Nephron progenitor cell (in vitro differentiated cells): ENCODE data around the gene SLC17A9.

Experiments
- DNase-seq: peaks from one replicate; pipeline ENCODE4 v3.0.0; 2021
- H3K27ac Mint-ChIP-seq: 2 replicates; pipeline ENCODE4 v1.8.0; 2021; ENCODE audit warnings: mild to moderate bottlenecking, moderate library complexity, mixed read lengths
- H3K27me3 Mint-ChIP-seq: 2 replicates; pipeline ENCODE4 v1.8.0; 2021; ENCODE audit warnings: mild to moderate bottlenecking, low read depth, mixed read lengths; ENCODE audit not compliant: poor library complexity
- H3K36me3 Mint-ChIP-seq: 2 replicates; pipeline ENCODE4 v1.8.0; 2021; ENCODE audit warnings: low read depth, mixed read lengths
- H3K4me1 Mint-ChIP-seq: 2 replicates; pipeline ENCODE4 v1.8.0; 2021; ENCODE audit warnings: mixed read lengths
- H3K4me3 Mint-ChIP-seq: 2 replicates; pipeline ENCODE4 v1.8.0; 2021; ENCODE audit warnings: mild to moderate bottlenecking, moderate library complexity, mixed read lengths
- H3K9me3 Mint-ChIP-seq: 2 replicates; pipeline ENCODE4 v1.8.0; 2021; ENCODE audit warnings: mild to moderate bottlenecking, moderate library complexity, mixed read lengths
- TF ChIP-seq, protein P1 (sequence below): fragments of 200-600 bp; sonication (generic); IDR thresholded peaks from 2 replicates; pipeline ENCODE4 v1.5.0; 2021; ENCODE audit warnings: antibody characterized with exemption

The SLC17A9 gene

DNA sequence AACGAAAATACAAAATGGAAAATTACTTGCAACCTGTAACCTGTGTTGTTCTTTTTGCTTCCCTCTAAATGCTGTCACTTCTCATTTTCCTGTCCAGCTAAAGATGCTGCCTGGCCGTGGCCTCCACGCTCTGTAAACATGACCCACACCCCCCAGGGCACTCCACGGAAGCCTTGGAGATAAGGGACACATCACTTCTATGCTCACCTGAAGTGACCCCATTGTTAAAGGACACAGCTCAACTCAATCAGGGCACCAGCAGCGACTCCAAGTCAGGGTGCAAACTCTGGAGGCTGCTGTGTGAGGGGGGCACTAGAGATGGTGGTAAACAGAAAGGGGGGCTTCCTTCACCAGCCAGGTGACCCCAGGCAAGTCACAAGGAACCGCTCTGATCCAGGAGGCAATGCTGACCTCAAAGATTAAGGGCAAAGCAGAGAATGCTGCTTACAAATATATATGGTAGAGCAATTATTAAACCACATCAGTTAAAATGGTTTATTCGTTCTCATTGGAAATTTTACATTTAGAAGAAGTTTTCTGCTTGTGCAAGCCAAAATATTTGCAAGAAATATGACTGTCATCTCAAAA is 39.4 kb upstream of the SLC17A9 start:
- Mint-ChIP-seq H3K27ac (peak overlapping the region; percentile 89), H3K9me3 (no peaks in the 10 kb centered on the region), H3K36me3 (peaks cover 41% of the 10 kb centered on the region), H3K4me1 (peaks cover 48% of the 10 kb centered on the region), H3K27me3 (peaks cover 2% of the 10 kb centered on the region), H3K4me3 (no peak overlapping the region)
- DNase-seq, result no peak
- TF ChIP-seq, protein P1, sequence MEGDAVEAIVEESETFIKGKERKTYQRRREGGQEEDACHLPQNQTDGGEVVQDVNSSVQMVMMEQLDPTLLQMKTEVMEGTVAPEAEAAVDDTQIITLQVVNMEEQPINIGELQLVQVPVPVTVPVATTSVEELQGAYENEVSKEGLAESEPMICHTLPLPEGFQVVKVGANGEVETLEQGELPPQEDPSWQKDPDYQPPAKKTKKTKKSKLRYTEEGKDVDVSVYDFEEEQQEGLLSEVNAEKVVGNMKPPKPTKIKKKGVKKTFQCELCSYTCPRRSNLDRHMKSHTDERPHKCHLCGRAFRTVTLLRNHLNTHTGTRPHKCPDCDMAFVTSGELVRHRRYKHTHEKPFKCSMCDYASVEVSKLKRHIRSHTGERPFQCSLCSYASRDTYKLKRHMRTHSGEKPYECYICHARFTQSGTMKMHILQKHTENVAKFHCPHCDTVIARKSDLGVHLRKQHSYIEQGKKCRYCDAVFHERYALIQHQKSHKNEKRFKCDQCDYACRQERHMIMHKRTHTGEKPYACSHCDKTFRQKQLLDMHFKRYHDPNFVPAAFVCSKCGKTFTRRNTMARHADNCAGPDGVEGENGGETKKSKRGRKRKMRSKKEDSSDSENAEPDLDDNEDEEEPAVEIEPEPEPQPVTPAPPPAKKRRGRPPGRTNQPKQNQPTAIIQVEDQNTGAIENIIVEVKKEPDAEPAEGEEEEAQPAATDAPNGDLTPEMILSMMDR, result no peak

DNA sequence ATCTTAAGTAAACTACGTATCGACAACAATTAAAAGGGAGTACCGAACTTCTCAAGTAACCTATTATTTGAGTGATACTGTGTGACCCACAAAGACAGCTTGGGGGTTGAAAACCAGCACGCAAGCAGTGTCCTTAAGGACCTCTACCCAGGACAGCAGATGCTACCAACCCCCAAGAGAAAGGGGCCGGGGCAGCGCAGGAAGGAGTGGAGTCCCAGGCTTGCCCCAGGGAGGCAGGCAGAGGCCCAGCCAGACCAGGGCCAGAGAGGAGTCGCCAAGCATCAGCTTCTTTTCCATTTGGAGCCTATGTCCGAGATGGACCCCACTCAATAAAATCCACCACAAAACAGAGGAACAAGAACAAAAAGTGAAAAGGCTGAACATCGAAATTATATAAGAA is 38.1 kb upstream of the SLC17A9 start:
- no peak for DNase-seq
- H3K36me3 Mint-ChIP-seq, result peaks cover 31% of the 10 kb centered on the region
- TF ChIP-seq, protein P1, result no peak
- H3K4me3 Mint-ChIP-seq, result no peak overlapping the region
- H3K4me1 Mint-ChIP-seq, result peaks cover 61% of the 10 kb centered on the region
- peaks cover 2% of the 10 kb centered on the region for H3K27me3 Mint-ChIP-seq
- H3K27ac Mint-ChIP-seq, result no peak overlapping the region
- H3K9me3 Mint-ChIP-seq, result no peaks in the 10 kb centered on the region

DNA sequence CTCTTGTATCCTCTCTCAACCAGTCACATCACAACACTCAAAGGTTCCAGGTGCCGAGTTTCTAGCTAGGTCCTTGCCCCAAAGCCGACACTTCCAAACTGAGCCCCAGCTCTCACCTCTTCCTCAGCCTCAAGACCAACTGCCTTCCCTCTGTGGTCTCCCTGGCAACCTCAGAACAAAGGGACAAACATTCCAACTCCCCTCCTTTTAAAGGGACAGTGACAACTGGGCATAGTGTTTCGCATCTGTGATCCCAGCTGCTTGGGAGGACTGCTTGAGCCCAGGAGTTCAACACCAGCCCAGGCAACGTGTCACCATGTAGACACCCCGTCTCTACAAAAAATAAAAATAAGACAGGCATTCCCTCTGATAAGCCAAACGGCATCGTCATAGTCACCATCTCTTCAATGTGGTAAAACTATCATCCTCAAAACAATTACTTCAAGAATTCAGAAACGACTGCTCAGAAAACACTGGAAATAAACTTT is 37.5 kb upstream of the SLC17A9 start:
- peaks cover 26% of the 10 kb centered on the region for H3K36me3 Mint-ChIP-seq
- peaks cover 66% of the 10 kb centered on the region for H3K4me1 Mint-ChIP-seq
- peaks cover 2% of the 10 kb centered on the region for H3K27me3 Mint-ChIP-seq
- TF ChIP-seq, protein P1, result no peak
- H3K4me3 Mint-ChIP-seq, result peak overlapping the region; percentile 73
- H3K9me3 Mint-ChIP-seq, result no peaks in the 10 kb centered on the region
- peak; percentile 58 for DNase-seq
- peak overlapping the region; percentile 99 for H3K27ac Mint-ChIP-seq

DNA sequence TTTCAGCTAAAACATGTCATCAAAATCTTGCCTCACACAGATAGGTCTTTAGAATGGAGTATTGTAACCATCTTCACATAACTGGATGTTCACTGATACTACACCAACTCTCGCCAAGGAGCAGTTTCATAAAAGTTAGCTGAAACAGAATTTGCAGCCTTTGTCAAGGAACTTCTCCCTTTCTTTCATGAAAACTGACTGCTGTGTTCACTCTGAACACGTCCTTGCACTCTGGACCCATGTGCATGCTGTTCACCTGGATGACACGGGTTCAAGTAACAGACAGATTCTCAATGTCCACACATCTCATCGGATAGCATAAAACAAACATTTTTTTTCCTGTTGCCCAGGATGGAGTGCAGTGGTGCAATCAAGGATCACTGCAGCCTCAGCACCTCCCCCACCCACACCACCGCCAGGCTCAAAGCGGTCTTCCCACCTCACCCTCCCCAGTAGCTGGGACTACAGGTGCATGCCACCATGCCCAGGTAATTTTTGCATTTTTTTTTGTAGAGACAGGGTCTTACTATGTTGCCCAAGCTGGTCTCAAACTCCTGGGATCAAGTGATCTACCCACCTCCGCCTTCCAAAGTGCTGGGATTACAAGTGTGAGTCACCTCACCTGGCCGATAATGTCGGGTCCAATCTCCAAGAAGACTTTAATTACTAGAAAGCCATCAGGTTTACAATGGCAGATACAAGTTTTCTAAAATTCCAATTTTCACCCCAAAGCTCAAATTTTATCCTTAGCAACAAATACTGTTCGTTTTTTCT is 35.6 kb upstream of the SLC17A9 start:
- Mint-ChIP-seq H3K27ac (peak overlapping the region; percentile 43), H3K36me3 (peaks cover 8% of the 10 kb centered on the region), H3K27me3 (peaks cover 2% of the 10 kb centered on the region), H3K4me1 (peaks cover 81% of the 10 kb centered on the region), H3K9me3 (no peaks in the 10 kb centered on the region), H3K4me3 (peak overlapping the region; percentile 21)
- TF ChIP-seq, protein P1, result no peak
- no peak for DNase-seq

DNA sequence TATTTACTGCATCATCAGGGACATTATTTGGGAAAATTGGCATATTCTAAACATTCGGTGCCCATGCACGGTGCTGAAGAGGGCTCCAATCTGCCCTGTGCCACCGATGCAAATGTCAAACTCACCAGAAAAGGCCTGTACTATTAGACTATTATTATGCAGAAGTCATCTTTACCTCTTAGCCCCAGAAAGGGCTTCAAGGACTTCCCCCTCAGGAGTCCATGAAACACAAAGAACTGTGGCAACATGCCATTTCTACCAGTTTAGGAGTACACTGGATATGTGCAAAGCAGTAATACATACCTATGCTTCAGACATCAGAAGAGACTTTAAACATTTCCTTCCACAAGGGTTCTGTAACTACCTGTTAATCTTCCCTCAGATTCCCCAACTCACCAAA is 34.8 kb upstream of the SLC17A9 start:
- H3K4me1 Mint-ChIP-seq, result peaks cover 84% of the 10 kb centered on the region
- H3K27me3 Mint-ChIP-seq, result peaks cover 2% of the 10 kb centered on the region
- peak overlapping the region; percentile 43 for H3K27ac Mint-ChIP-seq
- peaks cover 5% of the 10 kb centered on the region for H3K36me3 Mint-ChIP-seq
- H3K9me3 Mint-ChIP-seq, result no peaks in the 10 kb centered on the region
- DNase-seq, result no peak
- TF ChIP-seq, protein P1, result no peak
- no peak overlapping the region for H3K4me3 Mint-ChIP-seq

DNA sequence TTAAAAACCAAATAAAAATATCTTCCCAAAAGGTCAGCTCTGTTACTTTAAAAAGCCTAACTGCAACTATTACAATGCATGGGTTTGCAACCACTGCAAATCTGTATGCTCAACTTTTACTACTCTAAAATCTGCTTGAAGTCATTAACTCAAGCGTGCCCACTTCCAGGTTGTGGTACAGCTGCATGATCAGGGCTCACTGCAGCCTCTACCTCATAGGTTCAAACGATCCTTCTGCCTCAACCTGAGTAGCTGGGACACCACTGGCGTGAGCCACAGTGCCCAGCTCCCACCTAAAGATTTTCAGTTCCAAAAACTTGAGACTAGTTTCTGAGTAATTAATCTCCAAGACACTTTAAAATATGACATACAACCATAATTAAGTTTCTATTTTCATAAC is 34.4 kb upstream of the SLC17A9 start:
- TF ChIP-seq, protein P1, result no peak
- Mint-ChIP-seq H3K4me1 (peaks cover 82% of the 10 kb centered on the region), H3K4me3 (no peak overlapping the region), H3K27me3 (peaks cover 2% of the 10 kb centered on the region), H3K27ac (no peak overlapping the region), H3K36me3 (peaks cover 1% of the 10 kb centered on the region), H3K9me3 (no peaks in the 10 kb centered on the region)
- no peak for DNase-seq
